ENCODE measurements around the gene TIPARP. TPM values are rescaled to one million over a fixed set of nuclear protein-coding genes. Genes with fewer than 3 reads are reported as not detected.

Gene TIPARP
- polyA plus RNA-seq, 1 experiment, result 25.1 TPM

DNA sequence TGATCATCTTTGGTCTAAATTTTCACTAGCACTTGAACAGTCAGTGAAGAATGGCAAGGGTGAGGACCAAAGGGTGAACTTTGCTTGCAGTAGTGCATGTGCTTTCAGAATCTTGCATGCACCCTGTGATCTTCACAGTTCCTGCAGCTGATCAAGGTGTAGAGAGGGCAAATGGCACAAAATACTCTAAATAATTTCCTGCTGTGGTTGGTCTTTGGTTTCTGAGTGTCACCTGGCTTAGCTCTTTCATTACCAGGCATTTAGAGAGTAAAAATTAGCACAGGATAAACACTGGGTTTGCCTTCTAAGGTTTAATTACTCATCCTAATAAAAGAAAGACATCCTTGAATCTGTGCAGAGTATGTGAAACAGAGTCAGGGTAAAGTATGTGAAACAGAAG, 11.4 kb downstream of the TIPARP start:
- H3K27ac ChIP-seq (ENCODE audit: low read depth, low read length), result peak overlapping the region; percentile 22
- CTCF ChIA-PET, result interaction anchor here (0.6 to 2.2 kb wide), 4 partner anchors 71 to 451 kb away, joined by 3 to 6 read pairs (median 5); no protein-coding TSS in a partner anchor

DNA sequence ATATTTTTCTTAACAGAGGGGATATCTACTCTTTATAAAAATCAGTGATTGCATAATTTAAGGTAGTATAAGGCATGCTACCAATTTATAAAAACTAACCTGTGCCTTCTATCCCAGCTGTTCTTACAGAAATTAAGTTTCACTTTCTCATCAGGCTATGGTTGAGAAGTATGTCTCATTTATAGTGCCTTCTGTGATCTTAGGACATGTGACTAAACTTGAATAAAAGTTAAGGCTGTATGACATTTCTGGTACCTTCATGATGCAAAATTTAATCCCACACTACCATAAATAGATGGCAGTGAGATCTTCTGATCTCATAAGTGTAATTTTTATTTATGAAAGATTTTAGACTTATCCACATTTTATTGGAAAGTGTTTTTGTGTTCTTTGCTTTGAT, 12.6 kb downstream of the TIPARP start:
- no peak overlapping the region for H3K27ac ChIP-seq (ENCODE audit: low read depth, low read length)
- no peaks in the 10 kb centered on the region for H3K9me3 ChIP-seq (ENCODE audit: control insufficient read depth, insufficient read depth, low read length)
- H3K27me3 ChIP-seq (ENCODE audit: control insufficient read depth, insufficient read depth, low read length), result no peaks in the 10 kb centered on the region
- no peak overlapping the region for H3K4me3 ChIP-seq (ENCODE audit: low read depth, low read length)
- ChIA-PET POLR2A (no interaction called here), CTCF (interaction anchor here (0.9 kb wide), 1 partner anchor 394 kb away, joined by 4 read pairs; no protein-coding TSS in a partner anchor)
- TF ChIP-seq, protein P1, sequence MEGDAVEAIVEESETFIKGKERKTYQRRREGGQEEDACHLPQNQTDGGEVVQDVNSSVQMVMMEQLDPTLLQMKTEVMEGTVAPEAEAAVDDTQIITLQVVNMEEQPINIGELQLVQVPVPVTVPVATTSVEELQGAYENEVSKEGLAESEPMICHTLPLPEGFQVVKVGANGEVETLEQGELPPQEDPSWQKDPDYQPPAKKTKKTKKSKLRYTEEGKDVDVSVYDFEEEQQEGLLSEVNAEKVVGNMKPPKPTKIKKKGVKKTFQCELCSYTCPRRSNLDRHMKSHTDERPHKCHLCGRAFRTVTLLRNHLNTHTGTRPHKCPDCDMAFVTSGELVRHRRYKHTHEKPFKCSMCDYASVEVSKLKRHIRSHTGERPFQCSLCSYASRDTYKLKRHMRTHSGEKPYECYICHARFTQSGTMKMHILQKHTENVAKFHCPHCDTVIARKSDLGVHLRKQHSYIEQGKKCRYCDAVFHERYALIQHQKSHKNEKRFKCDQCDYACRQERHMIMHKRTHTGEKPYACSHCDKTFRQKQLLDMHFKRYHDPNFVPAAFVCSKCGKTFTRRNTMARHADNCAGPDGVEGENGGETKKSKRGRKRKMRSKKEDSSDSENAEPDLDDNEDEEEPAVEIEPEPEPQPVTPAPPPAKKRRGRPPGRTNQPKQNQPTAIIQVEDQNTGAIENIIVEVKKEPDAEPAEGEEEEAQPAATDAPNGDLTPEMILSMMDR (IDR thresholded peaks at IDR 0.05; ENCODE audit: low read depth, low read length), result no peak
- no peak for DNase-seq (ENCODE audit: low read depth, low spot score)

More for the DNA sequence above, 11.4 kb downstream of the TIPARP start:
- TF ChIP-seq, protein P1 (IDR thresholded peaks at IDR 0.05; ENCODE audit: low read depth, low read length), result no peak
- no peaks in the 10 kb centered on the region for H3K27me3 ChIP-seq (ENCODE audit: control insufficient read depth, insufficient read depth, low read length)
- no peak overlapping the region for H3K4me3 ChIP-seq (ENCODE audit: low read depth, low read length)
- POLR2A ChIA-PET, result interaction anchor here (0.6 kb wide), 2 partner anchors 131 to 642 kb away, joined by 3 to 4 read pairs; no protein-coding TSS in a partner anchor
- no peak for DNase-seq (ENCODE audit: low read depth, low spot score)
- H3K9me3 ChIP-seq (ENCODE audit: control insufficient read depth, insufficient read depth, low read length), result no peaks in the 10 kb centered on the region

DNA sequence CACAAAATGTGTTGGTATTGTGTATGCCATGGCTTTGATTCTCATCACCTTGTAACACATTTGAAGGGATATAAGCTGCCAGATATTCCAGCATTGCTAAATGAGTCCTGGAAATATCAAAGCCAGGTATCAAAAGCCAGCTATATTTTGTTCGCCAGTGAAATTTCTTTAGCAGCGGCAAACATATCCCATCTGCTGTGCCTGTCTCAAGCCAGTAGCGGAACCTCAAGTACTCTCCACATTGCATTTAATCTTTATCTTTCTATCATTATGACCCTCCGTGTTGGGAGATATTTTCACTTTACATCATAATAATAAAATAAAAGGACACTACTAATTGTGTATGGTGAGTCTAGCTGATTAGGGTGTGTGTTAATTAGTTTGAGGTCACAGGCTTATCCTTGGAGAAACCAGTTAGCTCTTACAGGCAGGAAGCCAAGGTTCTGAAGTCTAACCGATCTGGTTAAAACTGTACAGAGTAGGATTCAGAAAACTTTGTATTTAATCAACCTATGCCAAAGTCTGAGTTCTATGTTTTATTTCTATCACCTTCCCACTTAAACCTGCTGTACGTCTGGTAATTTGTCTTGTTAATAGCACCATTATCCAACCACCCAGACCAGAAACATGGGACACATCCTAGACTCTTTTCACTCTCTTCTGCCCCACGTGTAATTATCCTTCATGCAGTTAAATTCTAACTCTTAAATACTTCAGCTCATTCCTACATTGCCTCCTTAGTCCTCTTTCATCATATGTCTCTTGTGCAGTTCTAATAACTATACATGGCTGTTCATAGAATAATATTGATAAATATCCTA, 14.5 kb downstream of the TIPARP start:
- POLR2A ChIA-PET, result no interaction called here

DNA sequence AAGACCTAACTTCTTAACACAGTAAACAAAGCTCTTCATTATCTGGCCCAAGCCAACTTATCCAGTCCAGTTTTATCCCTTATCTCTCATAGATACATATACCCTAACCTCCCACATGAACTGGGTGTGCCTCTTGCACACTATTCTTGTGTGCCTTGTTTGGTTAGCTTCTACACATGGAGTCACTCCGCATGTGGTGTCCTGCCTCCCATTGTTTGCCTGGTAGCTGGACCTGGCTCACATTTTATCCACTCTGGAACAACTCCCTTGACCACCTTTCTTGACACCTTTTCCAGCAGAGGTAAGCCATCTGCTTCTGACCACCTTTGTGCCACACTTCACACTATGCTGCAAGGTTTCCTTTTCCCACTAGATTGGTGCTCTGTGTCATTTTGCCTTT, 15.2 kb downstream of the TIPARP start:
- ChIA-PET CTCF (interaction anchor here (1.3 kb wide), 1 partner anchor 392 kb away, joined by 3 read pairs; no protein-coding TSS in a partner anchor), POLR2A (no interaction called here)
- Histone ChIP-seq H3K27me3 (ENCODE audit: control insufficient read depth, insufficient read depth, low read length) (no peaks in the 10 kb centered on the region), H3K9me3 (ENCODE audit: control insufficient read depth, insufficient read depth, low read length) (no peaks in the 10 kb centered on the region), H3K27ac (ENCODE audit: low read depth, low read length) (no peak overlapping the region), H3K4me3 (ENCODE audit: low read depth, low read length) (no peak overlapping the region)
- TF ChIP-seq, protein P1 (IDR thresholded peaks at IDR 0.05; ENCODE audit: low read depth, low read length), result no peak
- DNase-seq (ENCODE audit: low read depth, low spot score), result no peak

More for the DNA sequence above, 14.5 kb downstream of the TIPARP start:
- no peaks in the 10 kb centered on the region for H3K9me3 ChIP-seq (ENCODE audit: control insufficient read depth, insufficient read depth, low read length)
- CTCF ChIA-PET, result interaction anchor here (0.8 to 1.3 kb wide), 2 partner anchors 392 to 449 kb away, joined by 3 read pairs; no protein-coding TSS in a partner anchor
- no peak for DNase-seq (ENCODE audit: low read depth, low spot score)
- TF ChIP-seq, protein P1 (IDR thresholded peaks at IDR 0.05; ENCODE audit: low read depth, low read length), result no peak
- H3K27ac ChIP-seq (ENCODE audit: low read depth, low read length), result no peak overlapping the region
- no peaks in the 10 kb centered on the region for H3K27me3 ChIP-seq (ENCODE audit: control insufficient read depth, insufficient read depth, low read length)
- no peak overlapping the region for H3K4me3 ChIP-seq (ENCODE audit: low read depth, low read length)

DNA sequence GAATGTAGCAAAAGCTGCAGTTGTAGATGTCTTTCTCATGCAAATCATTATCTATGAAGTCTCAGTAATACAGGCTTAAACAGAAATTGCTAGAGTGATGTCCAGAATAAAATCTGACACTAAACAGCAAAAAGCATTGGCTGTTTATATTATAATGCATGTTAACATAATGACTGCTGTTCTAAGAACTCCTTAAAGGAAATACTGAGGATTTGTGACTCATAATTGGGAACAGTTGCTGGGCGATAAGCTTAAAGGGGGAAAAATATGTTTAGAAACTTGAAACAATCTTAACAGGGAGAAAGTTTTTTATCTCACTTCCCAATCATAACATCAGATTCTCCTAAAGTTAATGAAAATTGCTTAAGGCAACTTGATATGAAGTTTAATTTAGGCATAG, 17.5 kb downstream of the TIPARP start:
- POLR2A ChIA-PET, result no interaction called here

More for the DNA sequence above, 17.5 kb downstream of the TIPARP start:
- H3K27me3 ChIP-seq (ENCODE audit: control insufficient read depth, insufficient read depth, low read length), result no peaks in the 10 kb centered on the region
- no peaks in the 10 kb centered on the region for H3K9me3 ChIP-seq (ENCODE audit: control insufficient read depth, insufficient read depth, low read length)
- CTCF ChIA-PET, result no interaction called here
- no peak overlapping the region for H3K27ac ChIP-seq (ENCODE audit: low read depth, low read length)
- peak overlapping the region; percentile 21; the same call in 1 of the 2 replicates for H3K4me3 ChIP-seq (ENCODE audit: low read depth, low read length)
- DNase-seq (ENCODE audit: low read depth, low spot score), result peak; percentile 45
- TF ChIP-seq, protein P1 (IDR thresholded peaks at IDR 0.05; ENCODE audit: low read depth, low read length), result no peak
